ENCODE results near the gene CISTR. TPM values are rescaled to one million over a fixed set of nuclear protein-coding genes. Genes with fewer than 3 reads are reported as not detected.

CISTR gene
- total and polyA plus RNA-seq, 2 donors (not counting 1 experiment from before 2014, with no cell fraction given): not detected

GRCh38 chr12:53777936-53778644, 26.3 kb upstream of the CISTR start:
- Mint-ChIP-seq H3K27ac (no peak overlapping the region), H3K9me3 (ENCODE audit: insufficient read depth) (no peaks in the 10 kb centered on the region), H3K4me3 (no peak overlapping the region), H3K4me1 (no peaks in the 10 kb centered on the region), H3K27me3 (peaks cover 30% of the 10 kb centered on the region)
- intact Hi-C loops (cut with micrococcal nuclease): no loop called here
- 40% methylated on average over 1 of the region's 4 CpGs for WGBS (ENCODE audit: insufficient coverage)
- H3K27ac ChIP-seq (ENCODE audit: low read length in 2 of 2): no peak overlapping the region
- no peaks in the 10 kb centered on the region for H3K36me3 ChIP-seq (replicated peaks in 1 of 2; ENCODE audit: control extremely low read depth in 1 of 2, control insufficient read depth in 1 of 2, extremely low read depth in 1 of 2, insufficient read depth in 2 of 2, low read length in 1 of 2)
- no peak overlapping the region for H3K9ac ChIP-seq (ENCODE audit: low read length)
- no peaks in the 10 kb centered on the region for H3K79me2 ChIP-seq (ENCODE audit: control insufficient read depth, insufficient read depth, low read length)
- ATAC-seq (ENCODE audit: low read depth) (no peak), DNase-seq (no peak)
- no peaks in the 10 kb centered on the region for H3K9me3 ChIP-seq (ENCODE audit: control extremely low read depth in 1 of 3, control insufficient read depth in 2 of 3, insufficient read depth in 1 of 3, low read length in 2 of 3)
- H3K4me2 ChIP-seq (replicated peaks; ENCODE audit: low read depth, low read length, poor library complexity, severe bottlenecking): no peak overlapping the region
- no peaks in the 10 kb centered on the region for H3K4me1 ChIP-seq (ENCODE audit: control insufficient read depth in 2 of 2, insufficient read depth in 2 of 2, low read length in 2 of 2)
- CTCF ChIA-PET: interaction anchor here (2.2 kb wide), 1 partner anchor 32 kb away, joined by 5 read pairs; no protein-coding TSS in a partner anchor
- H3K27me3 ChIP-seq (replicated peaks in 1 of 4; ENCODE audit: control extremely low read depth in 1 of 4, control insufficient read depth in 3 of 4, insufficient read depth in 4 of 4, low read length in 3 of 4): peaks cover 0 to 13% (median 8%) of the 10 kb centered on the region in 4 experiments
- H3K4me3 ChIP-seq (ENCODE audit: control extremely low read depth in 1 of 5, extremely low read depth in 1 of 5, insufficient read depth in 1 of 5, low read depth in 2 of 5, low read length in 4 of 5): no peak overlapping the region
- POLR2A ChIA-PET: no interaction called here
- no peak overlapping the region for H2AFZ ChIP-seq (ENCODE audit: insufficient read depth, low read depth, low read length, poor library complexity, severe bottlenecking)
- TF ChIP-seq EZH2 (IDR thresholded peaks at IDR 0.05; ENCODE audit: borderline replicate concordance, insufficient read depth, low read depth, low read length, poor library complexity, severe bottlenecking): no peak
- no peak for TF ChIP-seq CTCF (IDR thresholded peaks at IDR 0.05)
- H4K20me1 ChIP-seq (ENCODE audit: control insufficient read depth, insufficient read depth, low read length, poor library complexity, severe bottlenecking): no peaks in the 10 kb centered on the region

GRCh38 chr12:53777412-53777811, 25.6 kb upstream of the CISTR start:
- ChIA-PET CTCF (no interaction called here), POLR2A (no interaction called here)
- Histone ChIP-seq H3K9ac (ENCODE audit: low read length) (no peak overlapping the region), H3K4me3 (ENCODE audit: control extremely low read depth in 1 of 5, extremely low read depth in 1 of 5, insufficient read depth in 1 of 5, low read depth in 2 of 5, low read length in 4 of 5) (no peak overlapping the region), H3K4me2 (replicated peaks; ENCODE audit: low read depth, low read length, poor library complexity, severe bottlenecking) (no peak overlapping the region), H3K79me2 (ENCODE audit: control insufficient read depth, insufficient read depth, low read length) (no peaks in the 10 kb centered on the region), H3K27me3 (replicated peaks in 1 of 4; ENCODE audit: control extremely low read depth in 1 of 4, control insufficient read depth in 3 of 4, insufficient read depth in 4 of 4, low read length in 3 of 4) (peaks cover 0 to 14% (median 9%) of the 10 kb centered on the region in 4 experiments), H3K27ac (ENCODE audit: low read length in 2 of 2) (no peak overlapping the region), H3K4me1 (ENCODE audit: control insufficient read depth in 2 of 2, insufficient read depth in 2 of 2, low read length in 2 of 2) (no peaks in the 10 kb centered on the region), H4K20me1 (ENCODE audit: control insufficient read depth, insufficient read depth, low read length, poor library complexity, severe bottlenecking) (no peaks in the 10 kb centered on the region), H3K9me3 (ENCODE audit: control extremely low read depth in 1 of 3, control insufficient read depth in 2 of 3, insufficient read depth in 1 of 3, low read length in 2 of 3) (no peaks in the 10 kb centered on the region), H3K36me3 (replicated peaks in 1 of 2; ENCODE audit: control extremely low read depth in 1 of 2, control insufficient read depth in 1 of 2, extremely low read depth in 1 of 2, insufficient read depth in 2 of 2, low read length in 1 of 2) (no peaks in the 10 kb centered on the region), H2AFZ (ENCODE audit: insufficient read depth, low read depth, low read length, poor library complexity, severe bottlenecking) (no peak overlapping the region)
- WGBS (ENCODE audit: insufficient coverage): 95% methylated on average over 2 of the region's 2 CpGs
- H3K9me3 Mint-ChIP-seq (ENCODE audit: insufficient read depth): no peaks in the 10 kb centered on the region
- peaks cover 23% of the 10 kb centered on the region for H3K27me3 Mint-ChIP-seq
- H3K27ac Mint-ChIP-seq: no peak overlapping the region
- TF ChIP-seq EZH2 (IDR thresholded peaks at IDR 0.05; ENCODE audit: borderline replicate concordance, insufficient read depth, low read depth, low read length, poor library complexity, severe bottlenecking) (no peak), CTCF (IDR thresholded peaks at IDR 0.05) (no peak)
- ATAC-seq (ENCODE audit: low read depth): no peak
- DNase-seq: no peak
- intact Hi-C loops (cut with micrococcal nuclease): no loop called here
- H3K4me1 Mint-ChIP-seq: no peaks in the 10 kb centered on the region
- no peak overlapping the region for H3K4me3 Mint-ChIP-seq

All from B cell (primary cell).